HG02678 (cell line): ENCODE results near the gene TADA2A.
"Not testable (repeated sequence)": the region's sequence is repeated elsewhere in the genome, so short reads cannot be mapped to it uniquely, and the experiment has no call there.

Experiments
- ATAC-seq: cut with Tn5 transposase; IDR thresholded peaks from one replicate; pipeline ENCODE4 v1.9.1; 2021; ENCODE audit warnings: mild to moderate bottlenecking, moderate library complexity; ENCODE audit not compliant: unreplicated experiment

Gene TADA2A

GRCh38 chr17:37399265-37399803 lies 7.4 kb upstream of the TADA2A start:
- no peak for ATAC-seq

GRCh38 chr17:37400505-37400904 lies 6.2 kb upstream of the TADA2A start:
- ATAC-seq: no peak

GRCh38 chr17:37405522-37405921 lies 1.2 kb upstream of the TADA2A start:
- ATAC-seq: not testable (repeated sequence)

DNA sequence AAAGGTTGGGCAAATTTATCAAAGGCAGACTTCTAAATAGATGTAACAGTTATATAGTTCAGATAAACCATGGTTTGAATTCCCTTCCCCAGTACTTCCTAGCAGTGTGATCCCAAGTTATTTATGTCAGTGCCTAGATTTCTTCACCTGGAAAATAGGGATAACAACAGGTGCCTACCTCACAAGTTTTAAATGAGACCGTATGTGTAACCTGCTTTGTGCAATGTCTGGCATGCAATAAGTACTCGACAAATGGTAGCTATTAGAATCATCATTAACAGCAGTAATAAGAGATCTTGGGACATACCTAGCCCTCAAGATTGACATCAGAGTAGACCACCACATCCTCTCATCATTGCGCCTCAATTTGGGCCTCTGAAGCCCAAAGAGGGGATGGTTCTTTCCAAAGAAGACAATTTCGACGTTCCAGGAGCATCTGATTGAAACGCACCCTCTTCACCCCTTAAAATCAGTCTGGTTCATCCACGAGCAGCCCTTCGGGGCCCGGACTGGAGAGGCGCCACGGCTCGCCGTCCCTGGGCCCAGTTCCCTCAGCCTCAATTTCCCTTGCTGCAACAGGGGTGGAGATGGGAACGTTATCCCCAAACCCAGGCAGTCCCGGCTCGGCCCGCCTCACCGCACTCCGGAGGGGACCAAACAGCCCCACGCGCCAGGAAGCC lies 591 bp upstream of the TADA2A start:
- ATAC-seq: no peak

- not testable (repeated sequence) for ATAC-seq
Measured at GRCh38 chr17:37408145-37408479, 1.4 kb downstream of the TADA2A start.

- no peak for ATAC-seq
Measured at GRCh38 chr17:37410357-37410756, 3.7 kb downstream of the TADA2A start.

- ATAC-seq: no peak
Measured at GRCh38 chr17:37413875-37414519, 7.3 kb downstream of the TADA2A start.

DNA sequence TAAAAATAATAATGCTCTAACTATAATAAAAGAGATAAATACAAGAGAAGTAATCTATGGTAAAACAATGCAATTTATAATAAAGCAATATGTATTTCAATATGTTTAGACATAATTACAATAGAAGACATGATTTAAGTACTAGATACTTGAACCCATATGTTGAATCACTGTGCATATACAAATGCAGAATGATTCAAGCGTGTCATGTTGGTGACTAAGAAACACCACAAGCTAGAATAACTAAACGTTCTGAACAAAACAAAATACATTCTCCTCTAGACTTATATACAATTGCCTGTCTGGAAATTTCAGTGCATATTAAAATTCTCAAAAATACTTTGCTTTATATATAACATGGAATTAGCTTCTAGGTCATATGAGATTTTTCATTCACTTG lies 11.2 kb downstream of the TADA2A start:
- ATAC-seq: no peak

DNA sequence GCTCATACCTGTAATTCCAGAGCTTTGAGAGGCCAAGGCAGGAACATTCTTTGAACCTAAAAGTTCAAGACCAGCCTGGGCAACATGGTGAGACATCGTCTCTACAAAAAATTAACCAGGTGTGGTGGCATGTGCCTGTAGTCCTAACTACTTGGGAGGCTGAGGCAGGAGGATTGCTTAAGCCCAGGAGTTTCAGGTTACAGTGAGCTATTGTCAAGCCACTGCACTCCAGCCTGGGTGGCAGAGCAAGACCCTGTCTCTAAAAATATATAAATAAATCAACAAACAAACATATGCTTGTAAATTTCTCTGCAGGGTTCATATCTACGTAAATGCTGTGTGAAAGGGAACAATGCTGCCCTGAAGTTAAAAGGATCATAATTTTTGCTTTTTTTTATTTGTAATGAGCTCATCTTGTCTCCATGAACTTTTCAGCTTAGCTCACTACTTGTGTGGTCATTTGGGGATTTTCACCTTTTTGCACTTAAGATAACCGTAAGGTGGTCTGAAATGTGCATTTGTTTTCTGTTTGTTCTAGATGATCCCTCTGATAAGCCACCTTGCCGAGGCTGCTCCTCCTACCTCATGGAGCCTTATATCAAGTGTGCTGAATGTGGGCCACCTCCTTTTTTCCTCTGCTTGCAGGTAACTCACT lies 16.4 kb downstream of the TADA2A start:
- no peak for ATAC-seq

GRCh38 chr17:37425268-37425667 lies 18.6 kb downstream of the TADA2A start:
- ATAC-seq: no peak

DNA sequence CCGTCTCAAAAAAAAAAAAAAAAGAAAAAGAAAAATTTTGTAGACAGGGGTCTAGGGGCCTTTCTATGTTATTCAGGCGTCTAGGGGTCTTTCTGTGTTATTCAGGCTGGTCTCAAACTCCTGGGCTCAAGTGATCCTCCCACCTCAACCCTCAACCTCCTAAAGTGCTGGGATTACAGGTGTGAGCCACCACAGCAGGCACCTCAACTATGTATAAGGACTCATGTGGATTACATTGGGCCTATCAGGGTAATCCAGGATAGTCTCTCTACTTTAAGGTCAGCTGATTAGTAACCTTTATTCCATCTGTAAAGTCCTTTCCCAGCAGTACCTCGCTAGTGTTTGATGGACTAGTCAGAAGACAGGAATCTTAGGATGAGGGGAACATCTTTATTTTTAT lies 22.4 kb downstream of the TADA2A start:
- no peak for ATAC-seq

DNA sequence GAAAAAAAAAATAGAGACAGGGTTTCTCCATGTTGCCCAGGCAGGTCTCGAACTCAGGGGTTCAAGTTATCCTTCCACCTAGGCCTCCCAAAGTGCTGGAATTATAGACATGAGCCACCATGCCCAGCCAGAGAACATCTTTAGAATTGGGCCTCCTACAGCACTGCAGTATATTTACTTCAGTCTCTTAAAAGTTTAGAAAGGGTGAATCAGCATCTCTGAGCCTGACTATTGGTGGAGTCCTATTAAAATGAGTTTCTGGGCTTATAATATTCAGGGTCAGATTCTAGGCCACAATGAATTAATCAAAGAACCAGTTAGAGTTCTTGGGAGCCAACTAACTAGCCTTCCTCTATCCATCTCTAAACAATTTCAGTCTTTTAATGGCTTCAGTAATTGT lies 22.8 kb downstream of the TADA2A start:
- no peak for ATAC-seq

DNA sequence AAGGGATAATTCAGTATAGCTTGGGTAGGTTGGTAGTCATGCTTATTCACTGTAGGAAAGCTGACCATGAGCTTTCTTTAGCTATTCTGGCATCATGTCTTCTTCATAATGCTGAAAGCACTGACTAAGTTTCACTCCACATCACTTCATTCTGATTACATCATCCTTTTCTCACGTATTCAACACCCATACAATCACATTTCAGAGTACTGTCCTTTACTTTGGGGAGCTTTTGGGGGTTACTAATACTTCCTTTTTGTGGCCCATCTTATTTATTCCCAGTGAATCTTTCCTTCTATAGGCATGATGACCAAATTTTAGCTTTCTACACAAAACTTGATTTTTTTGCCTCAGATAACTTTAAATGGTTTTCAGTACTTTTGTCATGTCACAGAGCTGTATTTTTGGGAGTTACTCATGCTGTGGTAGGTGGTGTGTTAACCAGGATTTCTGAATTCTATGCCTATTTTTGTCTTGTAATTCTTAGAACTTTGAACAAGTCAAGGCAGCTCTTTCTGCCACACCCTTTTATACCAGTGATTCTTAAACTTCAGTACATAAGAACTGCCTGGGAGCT lies 23.5 kb downstream of the TADA2A start:
- ATAC-seq: no peak

GRCh38 chr17:37432671-37433070 lies 26.0 kb downstream of the TADA2A start:
- no peak for ATAC-seq

DNA sequence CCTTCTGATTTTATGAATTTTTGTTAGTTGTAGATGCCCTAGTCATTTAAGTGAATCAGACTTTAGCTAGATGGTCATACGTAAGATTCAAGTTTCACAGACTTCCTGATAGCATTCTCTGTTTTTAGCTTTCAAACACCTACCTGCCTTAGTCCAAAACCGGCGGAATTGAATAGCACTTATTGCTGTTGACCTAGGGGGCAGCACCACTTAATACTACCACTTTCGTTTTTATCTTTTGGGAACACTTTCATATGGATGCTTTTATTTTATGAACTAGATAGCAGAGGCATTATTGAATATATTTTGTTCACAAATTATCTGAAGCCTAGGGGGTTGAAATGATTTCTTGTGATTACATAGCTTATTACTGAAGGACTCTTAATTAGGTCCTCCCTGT lies 31.5 kb downstream of the TADA2A start:
- no peak for ATAC-seq

GRCh38 chr17:37440424-37440823 lies 33.7 kb downstream of the TADA2A start:
- no peak for ATAC-seq

DNA sequence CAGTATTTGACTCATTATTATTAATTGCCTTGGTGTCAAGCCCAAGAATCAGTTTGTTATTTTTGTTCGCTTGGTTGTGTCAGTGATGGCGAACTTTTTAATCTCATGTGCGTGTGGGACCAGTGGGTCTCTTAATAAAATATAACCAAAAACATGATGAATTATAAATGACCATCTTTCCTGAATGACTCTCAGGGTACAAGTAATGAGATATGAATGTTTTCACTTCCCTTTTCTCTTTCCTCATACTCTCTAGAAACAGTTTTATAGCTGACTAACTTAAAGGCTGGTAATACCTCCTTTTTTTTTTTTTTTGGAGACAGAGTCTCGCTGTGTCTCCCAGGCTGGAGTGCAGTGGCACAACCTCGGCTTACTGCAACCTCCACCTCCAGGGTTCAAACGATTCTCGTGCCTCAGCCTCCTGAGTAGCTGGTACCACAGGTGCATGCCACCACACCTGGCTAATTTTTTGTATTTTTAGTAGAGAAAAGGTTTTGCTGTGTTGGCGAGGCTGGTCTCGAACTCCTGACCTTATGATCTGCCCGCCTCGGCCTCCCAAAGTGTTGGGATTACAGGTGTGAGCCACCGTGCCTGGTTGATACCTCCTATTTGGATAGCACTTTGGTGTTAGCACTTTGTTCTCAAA lies 34.8 kb downstream of the TADA2A start:
- ATAC-seq: not testable (repeated sequence)

- no peak for ATAC-seq
Measured at GRCh38 chr17:37446027-37446426, 39.3 kb downstream of the TADA2A start.

DNA sequence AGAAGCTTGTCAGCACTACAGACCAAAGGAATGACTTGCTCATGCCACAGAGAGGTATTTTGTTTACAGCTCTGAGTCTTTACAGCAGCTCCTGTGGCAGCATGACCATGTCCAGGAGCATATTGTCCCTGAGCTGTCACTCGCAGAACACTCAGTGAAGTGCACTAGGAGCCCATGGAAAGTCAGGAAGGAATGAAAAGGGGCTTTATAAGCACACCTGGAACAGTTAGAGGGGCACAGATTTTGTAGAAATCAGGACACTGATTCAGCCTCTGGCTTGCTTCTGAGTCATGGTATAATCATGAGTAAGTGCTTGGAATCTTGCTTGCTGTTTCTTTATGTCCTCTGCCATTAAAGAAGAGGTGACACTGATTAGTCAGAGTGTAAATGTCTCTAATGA lies 41.0 kb downstream of the TADA2A start:
- no peak for ATAC-seq

DNA sequence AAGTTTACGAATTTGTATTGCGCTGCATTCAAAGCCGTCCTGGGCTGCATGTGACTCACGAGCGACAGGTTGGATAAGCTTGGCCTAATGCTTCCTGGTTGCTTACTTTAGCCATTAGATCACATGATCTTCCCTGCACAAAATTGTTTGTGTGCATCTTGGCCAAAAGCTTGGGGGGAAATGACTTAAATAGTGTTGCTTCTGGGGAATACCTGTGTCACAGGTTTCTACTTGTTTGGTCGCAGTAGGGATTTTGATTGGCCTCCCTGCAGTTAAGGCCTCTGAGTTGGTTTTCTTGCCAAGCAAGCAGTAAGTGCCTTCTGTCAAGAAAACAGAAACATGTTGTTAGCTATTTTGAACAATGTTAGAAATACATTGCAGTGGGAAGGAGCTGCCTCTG lies 43.4 kb downstream of the TADA2A start:
- no peak for ATAC-seq

- not testable (repeated sequence) for ATAC-seq
Measured at GRCh38 chr17:37457801-37458200, 51.1 kb downstream of the TADA2A start.
